Activated CD8-positive, alpha-beta memory T cell treated with anti-CD3 and anti-CD28 coated beads, Interleukin-2, amount 50 U/mL, for 1 hour (primary cell): ENCODE results near the gene HOXA11.

Source experiments
- DNase-seq: peaks from one replicate; pipeline ENCODE4 v3.0.0-alpha.2; 2020; ENCODE audit errors: extremely low read depth

Gene HOXA11

GRCh38 chr7:27185013-27185853 lies at the start of gene HOXA11:
TSS of gene HOXA11 (minus strand) at chr7:27185232. CDS start at chr7:27185144, 88 bp downstream.
- no peak for DNase-seq

DNA sequence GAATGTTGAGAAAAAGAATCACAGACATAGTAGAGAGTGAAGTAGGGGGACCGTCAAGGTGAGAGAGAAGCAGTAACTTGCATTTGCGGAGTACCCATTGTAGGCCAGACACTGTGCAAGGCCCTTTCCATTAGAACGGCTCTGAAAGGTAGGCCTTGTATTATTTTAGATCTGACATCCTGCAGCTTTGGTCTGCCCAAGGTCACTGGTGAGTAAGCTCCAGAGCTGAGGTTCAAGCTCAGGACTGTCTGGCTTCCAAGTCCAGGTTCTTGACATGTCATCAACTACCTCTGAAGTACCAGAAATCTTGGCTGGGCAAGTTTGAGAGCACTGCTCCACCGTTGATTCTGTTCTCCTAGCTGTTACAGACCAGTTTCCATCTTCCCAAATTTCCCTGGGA lies 44.4 kb upstream of the HOXA11 start:
- no peak for DNase-seq

GRCh38 chr7:27224983-27225934 lies 40.2 kb upstream of the HOXA11 start:
- DNase-seq = no peak

GRCh38 chr7:27223941-27224575 lies 39.0 kb upstream of the HOXA11 start:
- DNase-seq = no peak

DNA sequence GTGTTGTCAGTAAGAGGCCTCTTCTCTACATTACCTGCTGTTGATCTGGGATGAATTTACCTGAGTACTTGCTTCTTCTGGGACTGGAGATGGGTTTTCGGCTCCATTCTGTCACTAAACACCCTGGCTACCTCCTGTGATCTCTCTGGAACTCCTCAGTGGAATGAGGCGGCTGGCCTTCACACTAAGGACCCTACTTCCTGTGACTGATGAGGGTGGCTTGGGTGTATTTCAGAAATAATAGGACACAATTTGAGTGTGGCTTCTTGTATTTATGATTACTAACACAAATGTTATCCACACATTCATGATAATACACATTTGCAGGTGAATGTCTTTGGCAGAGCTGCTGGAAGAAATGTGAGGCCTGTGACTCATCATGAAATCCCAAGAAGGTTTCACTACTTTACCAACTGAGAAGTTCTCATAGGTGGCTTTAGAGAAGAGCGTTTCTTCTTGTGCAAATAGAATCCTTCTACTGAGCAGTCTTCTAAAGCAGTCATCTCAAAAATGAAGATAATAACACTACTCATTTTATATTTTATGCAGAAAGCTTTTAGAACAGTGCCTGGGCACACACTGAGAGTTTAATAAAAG lies 36.3 kb upstream of the HOXA11 start:
- DNase-seq = no peak

GRCh38 chr7:27220440-27220955 lies 35.5 kb upstream of the HOXA11 start:
- no peak for DNase-seq

GRCh38 chr7:27219821-27220220 lies 34.8 kb upstream of the HOXA11 start:
- DNase-seq = no peak

- DNase-seq = no peak
These were observed 32.9 kb upstream of the HOXA11 start for GRCh38 chr7:27217951-27218350.

DNA sequence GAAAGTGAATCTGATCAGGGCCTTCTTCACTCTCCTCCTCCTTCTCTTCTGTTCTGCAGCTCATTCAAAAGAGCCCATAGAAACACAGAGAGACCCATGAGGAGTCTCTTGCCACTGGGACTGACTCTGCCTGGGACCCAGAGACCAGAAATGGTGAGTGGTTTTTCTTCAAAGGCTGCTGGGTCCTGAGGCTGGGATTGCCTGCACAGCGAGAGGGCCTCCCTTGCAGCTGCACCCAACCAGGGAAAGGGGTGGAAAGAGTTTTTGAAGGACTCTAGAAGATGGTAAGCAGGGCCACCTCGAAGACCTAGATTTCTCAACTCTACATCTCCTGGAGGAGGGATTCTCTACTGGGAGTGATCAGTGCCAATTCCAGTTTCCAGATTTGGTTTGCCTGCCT lies 30.3 kb upstream of the HOXA11 start:
- DNase-seq = no peak

GRCh38 chr7:27214239-27214950 lies 29.4 kb upstream of the HOXA11 start:
- DNase-seq = no peak

DNA sequence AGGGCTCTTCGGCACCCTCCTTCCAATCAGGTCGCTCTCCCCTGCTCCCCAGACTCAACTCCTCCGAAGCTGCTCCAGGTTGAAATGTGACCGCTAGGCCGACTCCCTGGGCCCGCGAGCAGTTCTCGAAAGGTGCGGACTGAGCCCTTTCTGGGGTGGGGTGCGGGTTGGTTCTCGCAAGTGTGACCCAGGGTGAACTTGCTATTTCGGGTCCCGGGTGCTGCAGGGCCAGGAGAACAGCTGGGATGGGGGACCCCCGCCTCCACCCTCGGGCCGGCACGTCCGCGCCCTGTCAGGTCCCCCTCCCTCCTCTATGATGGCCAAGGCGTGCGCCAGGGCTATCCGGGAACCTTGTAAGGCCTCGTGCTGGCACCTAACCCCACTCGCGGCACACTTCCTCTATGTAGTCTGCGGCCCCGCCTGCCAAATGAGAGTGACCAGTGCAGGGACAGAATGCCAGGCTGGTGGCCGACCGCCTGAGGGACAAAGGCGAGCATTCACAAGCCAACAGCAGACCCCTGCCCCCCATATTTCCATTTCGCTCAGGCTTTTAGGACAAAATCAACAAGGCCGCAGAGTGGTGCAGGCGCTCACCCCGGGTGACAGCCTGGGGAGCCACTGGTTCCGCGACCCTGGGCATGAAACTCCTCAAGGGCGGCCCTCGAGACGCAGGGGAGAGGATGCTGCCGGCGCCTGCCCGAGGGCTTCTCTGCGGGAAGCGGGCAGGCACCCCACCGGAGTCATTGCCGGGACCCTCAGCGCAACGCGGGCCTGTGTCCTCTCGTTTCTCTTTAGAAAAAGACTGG lies 28.6 kb upstream of the HOXA11 start:
- DNase-seq = no peak

DNA sequence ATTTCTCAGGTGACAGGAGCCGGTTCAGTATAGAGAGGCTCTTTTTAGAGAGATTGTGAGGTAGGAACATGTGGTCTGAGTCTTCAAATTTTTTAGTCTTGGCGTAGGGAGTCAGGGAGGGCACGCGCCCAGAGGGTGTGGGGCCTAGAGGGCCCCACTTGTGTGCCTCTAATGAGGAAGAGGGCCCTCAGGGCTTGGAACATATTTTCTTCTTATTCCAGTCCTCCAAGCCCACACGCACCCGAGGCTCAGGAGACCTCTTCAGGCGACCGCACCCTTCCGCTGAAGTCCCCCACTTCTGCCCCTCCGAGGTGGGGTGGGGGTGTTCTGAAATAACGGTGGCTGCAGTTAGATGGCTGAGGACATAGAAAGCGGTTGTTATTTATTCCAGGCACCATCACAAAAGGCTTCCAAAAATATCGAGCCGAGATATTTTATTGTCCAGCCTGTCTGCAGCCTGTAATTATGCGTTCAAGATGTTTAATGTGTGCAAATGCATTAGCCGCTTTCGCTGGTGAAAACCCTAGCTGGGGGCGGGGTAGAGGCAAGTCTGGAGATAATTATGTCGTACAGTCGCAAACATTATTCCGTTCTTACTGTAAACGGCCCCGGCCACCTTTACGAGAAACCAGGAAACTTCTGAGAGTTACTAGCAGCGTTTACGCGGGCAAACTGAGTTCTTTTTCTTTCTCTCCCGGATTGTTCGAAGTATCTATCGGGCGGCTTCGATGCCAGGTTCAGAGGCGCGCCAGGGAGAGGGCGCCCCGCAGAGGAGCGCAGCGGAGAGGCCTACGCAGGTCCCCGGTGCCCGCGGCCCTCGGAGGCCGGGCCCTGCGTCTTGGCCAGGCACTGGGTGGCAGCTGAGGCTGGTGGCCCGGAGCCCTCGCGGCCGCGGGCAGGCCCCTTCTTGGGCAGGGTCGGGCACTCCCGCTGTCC lies 27.7 kb upstream of the HOXA11 start:
- DNase-seq = no peak

DNA sequence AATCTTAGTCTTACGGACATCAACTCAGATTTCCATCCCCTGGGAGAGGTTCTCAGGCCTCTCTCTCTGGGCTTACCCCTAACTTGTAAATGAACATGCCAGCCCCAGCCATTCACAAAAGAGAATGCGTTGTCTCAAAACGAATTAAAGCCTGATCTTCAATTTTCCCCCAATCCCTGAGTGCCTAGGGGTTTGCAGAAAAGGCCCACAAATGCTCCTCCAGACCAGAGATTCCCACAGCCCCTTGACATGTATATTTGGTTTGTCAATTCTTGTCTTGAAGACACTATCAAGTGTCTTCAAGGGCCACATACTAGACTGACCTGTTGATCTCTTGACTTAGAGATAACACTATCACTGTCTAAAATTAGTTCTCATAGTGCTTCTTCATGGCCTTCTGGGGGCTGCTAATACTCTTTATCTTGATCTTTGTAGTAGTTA lies 26.8 kb upstream of the HOXA11 start:
- no peak for DNase-seq

DNA sequence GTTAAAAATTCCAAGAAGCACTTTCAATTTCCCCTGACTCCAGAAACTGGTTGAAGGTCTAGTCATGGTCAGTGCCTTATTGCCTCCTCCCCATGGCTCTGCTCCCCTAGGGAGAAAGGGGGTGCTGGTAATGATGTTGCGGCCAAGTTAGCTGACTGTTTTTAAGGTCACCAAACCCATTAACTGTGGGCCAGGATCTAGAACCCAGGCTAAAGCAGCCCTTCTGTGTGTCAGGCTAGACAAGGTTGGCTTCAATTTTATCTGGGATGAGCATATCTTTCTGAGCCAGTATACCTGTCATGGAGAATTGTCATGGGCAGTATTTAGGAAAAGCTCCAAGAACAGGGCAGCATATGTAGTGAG lies 26.0 kb upstream of the HOXA11 start:
- no peak for DNase-seq

- no peak for DNase-seq
These were observed 25.5 kb upstream of the HOXA11 start for GRCh38 chr7:27210441-27211083.

GRCh38 chr7:27209933-27210440 lies 25.0 kb upstream of the HOXA11 start:
- no peak for DNase-seq

DNA sequence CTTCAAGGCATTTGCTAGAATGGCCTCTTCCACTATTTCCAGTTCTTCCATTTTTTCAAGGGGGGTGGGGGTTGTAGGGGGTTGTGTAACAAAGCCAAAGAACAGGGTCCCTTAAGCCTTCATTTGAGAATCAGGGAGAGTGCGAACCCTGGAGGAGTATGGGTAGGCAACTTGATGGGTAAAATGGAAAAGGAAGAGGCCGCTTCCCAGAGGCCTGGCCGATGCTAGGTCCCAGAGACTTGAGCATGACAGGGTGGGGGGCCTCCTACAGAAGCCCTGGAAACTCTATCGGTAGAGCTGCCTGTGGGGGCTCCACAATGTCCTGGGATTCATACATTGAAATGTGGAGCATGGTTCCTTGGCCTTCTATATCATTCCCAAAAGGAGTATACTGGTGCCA lies 24.0 kb upstream of the HOXA11 start:
- no peak for DNase-seq

GRCh38 chr7:27207348-27207985 lies 22.4 kb upstream of the HOXA11 start:
- DNase-seq = no peak
